Effector memory CD8-positive, alpha-beta T cell (primary cell): ENCODE measurements around the gene CFAP45.

Source experiments
- ATAC-seq: fragments of 150-1000 bp; cut with Tn5 transposase; replicated peaks from 2 replicates; pipeline ENCODE4 v1.10.0; 2021; ENCODE audit warnings: mild to moderate bottlenecking, moderate library complexity
- DNase-seq, 3 experiments: peaks; one replicate each; pipeline ENCODE4 v3.0.0; 2021
- H3K27ac Mint-ChIP-seq, 2 donors: one replicate each; pipeline ENCODE4 v1.8.0; 2022; ENCODE audit warnings: mild to moderate bottlenecking in 2 of 2, mixed read lengths in 2 of 2, moderate library complexity in 2 of 2
- H3K27me3 Mint-ChIP-seq, 2 donors: one replicate each; pipeline ENCODE4 v1.8.0; 2022; ENCODE audit warnings: mixed read lengths in 2 of 2
- H3K36me3 Mint-ChIP-seq: one replicate; pipeline ENCODE4 v1.8.0; 2022; ENCODE audit warnings: mild to moderate bottlenecking, moderate library complexity, mixed read lengths; ENCODE audit not compliant: insufficient read depth
- H3K4me1 Mint-ChIP-seq, 2 donors: one replicate each; pipeline ENCODE4 v1.8.0; 2022; ENCODE audit warnings: low read depth in 2 of 2, mixed read lengths in 2 of 2
- H3K4me3 Mint-ChIP-seq, 2 donors: one replicate each; pipeline ENCODE4 v1.8.0; 2022; ENCODE audit warnings: mild to moderate bottlenecking in 2 of 2, mixed read lengths in 2 of 2, moderate library complexity in 2 of 2
- H3K9me3 Mint-ChIP-seq, 2 donors: one replicate each; pipeline ENCODE4 v1.8.0; 2022; ENCODE audit warnings: mixed read lengths in 2 of 2

Gene CFAP45

GRCh38 chr1:159862031-159862430, 37.9 kb downstream of the CFAP45 start:
- H3K4me1 Mint-ChIP-seq: peaks cover 13 to 17% of the 10 kb centered on the region in 2 donors
- H3K36me3 Mint-ChIP-seq: no peaks in the 10 kb centered on the region
- peaks cover 0 to 13% of the 10 kb centered on the region in 2 donors for H3K27me3 Mint-ChIP-seq
- no peak overlapping the region for H3K4me3 Mint-ChIP-seq
- H3K9me3 Mint-ChIP-seq: no peaks in the 10 kb centered on the region
- DNase-seq (no peak), ATAC-seq (no peak)
- peak overlapping the region in 1 of 2 donors; percentile 52 for H3K27ac Mint-ChIP-seq

GRCh38 chr1:159861218-159861617, 38.7 kb downstream of the CFAP45 start:
- Mint-ChIP-seq H3K36me3 (no peaks in the 10 kb centered on the region), H3K4me1 (peaks cover 5 to 10% of the 10 kb centered on the region in 2 donors), H3K4me3 (no peak overlapping the region)

GRCh38 chr1:159860456-159860855, 39.5 kb downstream of the CFAP45 start:
- H3K27ac Mint-ChIP-seq: no peak overlapping the region
- ATAC-seq: no peak

More at GRCh38 chr1:159861218-159861617, 38.7 kb downstream of the CFAP45 start:
- H3K27ac Mint-ChIP-seq: no peak overlapping the region
- H3K27me3 Mint-ChIP-seq: peaks cover 0 to 13% of the 10 kb centered on the region in 2 donors
- ATAC-seq (no peak), DNase-seq (no peak)
- H3K9me3 Mint-ChIP-seq: no peaks in the 10 kb centered on the region

GRCh38 chr1:159859767-159860322, 40.1 kb downstream of the CFAP45 start:
- Mint-ChIP-seq H3K27me3 (peaks cover 0 to 13% of the 10 kb centered on the region in 2 donors), H3K4me1 (peaks cover 6 to 16% of the 10 kb centered on the region in 2 donors), H3K27ac (no peak overlapping the region), H3K36me3 (peaks cover 4% of the 10 kb centered on the region), H3K9me3 (no peaks in the 10 kb centered on the region), H3K4me3 (no peak overlapping the region)
- ATAC-seq: no peak
- DNase-seq: no peak

More at GRCh38 chr1:159860456-159860855, 39.5 kb downstream of the CFAP45 start:
- Mint-ChIP-seq H3K4me1 (peaks cover under 1 to 11% of the 10 kb centered on the region in 2 donors), H3K27me3 (peaks cover 0 to 13% of the 10 kb centered on the region in 2 donors), H3K9me3 (no peaks in the 10 kb centered on the region), H3K4me3 (no peak overlapping the region), H3K36me3 (no peaks in the 10 kb centered on the region)
- DNase-seq: no peak

- Mint-ChIP-seq H3K27me3 (peaks cover 0 to 6% of the 10 kb centered on the region in 2 donors), H3K27ac (peak overlapping the region; percentile 42 to 69), H3K9me3 (no peaks in the 10 kb centered on the region), H3K4me1 (peaks cover 12 to 16% of the 10 kb centered on the region in 2 donors), H3K4me3 (no peak overlapping the region), H3K36me3 (peaks cover 6% of the 10 kb centered on the region)
- ATAC-seq (no peak), DNase-seq (no peak)
Measured at GRCh38 chr1:159857889-159858288, 42.1 kb downstream of the CFAP45 start.

- Mint-ChIP-seq H3K4me3 (peak overlapping the region; percentile 13 to 15), H3K27me3 (peaks cover 0 to 1% of the 10 kb centered on the region in 2 donors)
- DNase-seq: no peak
Measured at GRCh38 chr1:159856576-159856975, 43.4 kb downstream of the CFAP45 start.

GRCh38 chr1:159855709-159856108, 44.3 kb downstream of the CFAP45 start:
- peak overlapping the region; percentile 91 to 95 for H3K4me3 Mint-ChIP-seq
- no peaks in the 10 kb centered on the region for H3K9me3 Mint-ChIP-seq
- peak overlapping the region; percentile 91 to 97 for H3K27ac Mint-ChIP-seq
- no peaks in the 10 kb centered on the region for H3K27me3 Mint-ChIP-seq
- DNase-seq (no peak), ATAC-seq (no peak)
- peaks cover 6% of the 10 kb centered on the region for H3K36me3 Mint-ChIP-seq
- peaks cover 22 to 27% of the 10 kb centered on the region in 2 donors for H3K4me1 Mint-ChIP-seq

More at GRCh38 chr1:159856576-159856975, 43.4 kb downstream of the CFAP45 start:
- Mint-ChIP-seq H3K36me3 (peaks cover 6% of the 10 kb centered on the region), H3K4me1 (peaks cover 18 to 20% of the 10 kb centered on the region in 2 donors), H3K9me3 (no peaks in the 10 kb centered on the region), H3K27ac (peak overlapping the region in 1 of 2 donors; percentile 15)
- no peak for ATAC-seq

- no peaks in the 10 kb centered on the region for H3K9me3 Mint-ChIP-seq
- peak; percentile 93 for ATAC-seq
Measured at GRCh38 chr1:159854693-159855192, 45.2 kb downstream of the CFAP45 start.

GRCh38 chr1:159854116-159854692, 45.8 kb downstream of the CFAP45 start:
- peak in 1 of 3 experiments; percentile 5 for DNase-seq
- no peaks in the 10 kb centered on the region for H3K27me3 Mint-ChIP-seq

More at GRCh38 chr1:159854693-159855192, 45.2 kb downstream of the CFAP45 start:
- peak; percentile 63 to 68 (median 63) for DNase-seq
- Mint-ChIP-seq H3K27ac (peak overlapping the region; percentile 91 to 97), H3K4me3 (peak overlapping the region; percentile 91 to 95), H3K27me3 (no peaks in the 10 kb centered on the region), H3K4me1 (peaks cover 25 to 37% of the 10 kb centered on the region in 2 donors), H3K36me3 (peaks cover 6% of the 10 kb centered on the region)

GRCh38 chr1:159853417-159854115, 46.4 kb downstream of the CFAP45 start:
- H3K27ac Mint-ChIP-seq: peak overlapping the region; percentile 75 to 90
- no peaks in the 10 kb centered on the region for H3K9me3 Mint-ChIP-seq
- H3K4me3 Mint-ChIP-seq: peak overlapping the region; percentile 91 to 95
- DNase-seq: no peak
- no peak for ATAC-seq
- H3K36me3 Mint-ChIP-seq: peaks cover 6% of the 10 kb centered on the region
- H3K4me1 Mint-ChIP-seq: peaks cover 25 to 42% of the 10 kb centered on the region in 2 donors
- no peaks in the 10 kb centered on the region for H3K27me3 Mint-ChIP-seq

More at GRCh38 chr1:159854116-159854692, 45.8 kb downstream of the CFAP45 start:
- Mint-ChIP-seq H3K27ac (peak overlapping the region; percentile 75 to 90), H3K9me3 (no peaks in the 10 kb centered on the region), H3K36me3 (peaks cover 6% of the 10 kb centered on the region), H3K4me3 (peak overlapping the region; percentile 91 to 95), H3K4me1 (peaks cover 25 to 40% of the 10 kb centered on the region in 2 donors)
- ATAC-seq: peak; percentile 6

GRCh38 chr1:159851407-159851806, 48.6 kb downstream of the CFAP45 start:
- DNase-seq: no peak
- ATAC-seq: no peak
- Mint-ChIP-seq H3K36me3 (peaks cover 6% of the 10 kb centered on the region), H3K27me3 (no peaks in the 10 kb centered on the region), H3K4me1 (peaks cover 29 to 51% of the 10 kb centered on the region in 2 donors), H3K4me3 (no peak overlapping the region), H3K9me3 (no peaks in the 10 kb centered on the region), H3K27ac (peak overlapping the region in 1 of 2 donors; percentile 24)

- H3K36me3 Mint-ChIP-seq: peaks cover under 1% of the 10 kb centered on the region
- H3K27me3 Mint-ChIP-seq: no peaks in the 10 kb centered on the region
- H3K4me3 Mint-ChIP-seq: no peak overlapping the region
- ATAC-seq (no peak), DNase-seq (no peak)
- peak overlapping the region in 1 of 2 donors; percentile 66 for H3K27ac Mint-ChIP-seq
- peaks cover 21 to 47% of the 10 kb centered on the region in 2 donors for H3K4me1 Mint-ChIP-seq
- H3K9me3 Mint-ChIP-seq: no peaks in the 10 kb centered on the region
Measured at GRCh38 chr1:159849626-159850366, 50.2 kb downstream of the CFAP45 start.

GRCh38 chr1:159848326-159848725, 51.6 kb downstream of the CFAP45 start:
- H3K27me3 Mint-ChIP-seq: no peaks in the 10 kb centered on the region
- H3K4me3 Mint-ChIP-seq: no peak overlapping the region
- ATAC-seq (no peak), DNase-seq (no peak)
- no peaks in the 10 kb centered on the region for H3K36me3 Mint-ChIP-seq
- no peaks in the 10 kb centered on the region for H3K9me3 Mint-ChIP-seq
- H3K27ac Mint-ChIP-seq: no peak overlapping the region
- peaks cover 17 to 44% of the 10 kb centered on the region in 2 donors for H3K4me1 Mint-ChIP-seq
